Tibial nerve (tissue), 4 donors: Measurements from ENCODE around the gene FBLN2.

Experiments used
- EP300 ChIP-seq, 2 donors: sonication (generic); formaldehyde crosslinking; IDR thresholded peaks; one replicate each; pipeline ENCODE4 v1.6.1; 2017; ENCODE audit warnings: antibody characterized with exemption in 2 of 2, mild to moderate bottlenecking in 1 of 2
- POLR2A ChIP-seq, 2 donors: fragments of 450-650 bp; IDR thresholded peaks; one replicate each; pipeline ENCODE4 v1.6.1; 2017; ENCODE audit warnings: antibody characterized with exemption in 2 of 2, mild to moderate bottlenecking in 2 of 2, moderate library complexity in 2 of 2
- TF ChIP-seq, protein P1 (sequence below), 5 experiments: fragments of 200-600 bp in 3 of 5; fragments of 450-650 bp in 2 of 5; sonication (generic) in 3 of 5; IDR thresholded peaks; one replicate each; pipeline ENCODE4 v1.5.1; 2016 to 2019; ENCODE audit warnings: antibody characterized with exemption in 5 of 5, mild to moderate bottlenecking in 3 of 5, moderate library complexity in 2 of 5

GRCh38 chr3:13685721-13686120 lies 136.8 kb downstream of the FBLN2 start:
- TF ChIP-seq, protein P1, sequence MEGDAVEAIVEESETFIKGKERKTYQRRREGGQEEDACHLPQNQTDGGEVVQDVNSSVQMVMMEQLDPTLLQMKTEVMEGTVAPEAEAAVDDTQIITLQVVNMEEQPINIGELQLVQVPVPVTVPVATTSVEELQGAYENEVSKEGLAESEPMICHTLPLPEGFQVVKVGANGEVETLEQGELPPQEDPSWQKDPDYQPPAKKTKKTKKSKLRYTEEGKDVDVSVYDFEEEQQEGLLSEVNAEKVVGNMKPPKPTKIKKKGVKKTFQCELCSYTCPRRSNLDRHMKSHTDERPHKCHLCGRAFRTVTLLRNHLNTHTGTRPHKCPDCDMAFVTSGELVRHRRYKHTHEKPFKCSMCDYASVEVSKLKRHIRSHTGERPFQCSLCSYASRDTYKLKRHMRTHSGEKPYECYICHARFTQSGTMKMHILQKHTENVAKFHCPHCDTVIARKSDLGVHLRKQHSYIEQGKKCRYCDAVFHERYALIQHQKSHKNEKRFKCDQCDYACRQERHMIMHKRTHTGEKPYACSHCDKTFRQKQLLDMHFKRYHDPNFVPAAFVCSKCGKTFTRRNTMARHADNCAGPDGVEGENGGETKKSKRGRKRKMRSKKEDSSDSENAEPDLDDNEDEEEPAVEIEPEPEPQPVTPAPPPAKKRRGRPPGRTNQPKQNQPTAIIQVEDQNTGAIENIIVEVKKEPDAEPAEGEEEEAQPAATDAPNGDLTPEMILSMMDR (IDR thresholded peaks at IDR 0.05), result no peak
- TF ChIP-seq POLR2A (IDR thresholded peaks at IDR 0.05) (no peak), EP300 (IDR thresholded peaks at IDR 0.05) (no peak)
